Measurements from ENCODE around the gene ELAPOR1. TPM values are rescaled to one million over a fixed set of nuclear protein-coding genes. Genes with fewer than 3 reads are reported as not detected.
A peak's percentile ranks its signal among the peaks of the same experiment; 100 is the strongest.

Gene ELAPOR1
- total and polyA plus RNA-seq, 9 of the 15 experiments (the other 6 are each of a cell fraction or from before 2014, with no cell fraction given) = 0.07 to 1.2 (median 0.18) TPM

DNA sequence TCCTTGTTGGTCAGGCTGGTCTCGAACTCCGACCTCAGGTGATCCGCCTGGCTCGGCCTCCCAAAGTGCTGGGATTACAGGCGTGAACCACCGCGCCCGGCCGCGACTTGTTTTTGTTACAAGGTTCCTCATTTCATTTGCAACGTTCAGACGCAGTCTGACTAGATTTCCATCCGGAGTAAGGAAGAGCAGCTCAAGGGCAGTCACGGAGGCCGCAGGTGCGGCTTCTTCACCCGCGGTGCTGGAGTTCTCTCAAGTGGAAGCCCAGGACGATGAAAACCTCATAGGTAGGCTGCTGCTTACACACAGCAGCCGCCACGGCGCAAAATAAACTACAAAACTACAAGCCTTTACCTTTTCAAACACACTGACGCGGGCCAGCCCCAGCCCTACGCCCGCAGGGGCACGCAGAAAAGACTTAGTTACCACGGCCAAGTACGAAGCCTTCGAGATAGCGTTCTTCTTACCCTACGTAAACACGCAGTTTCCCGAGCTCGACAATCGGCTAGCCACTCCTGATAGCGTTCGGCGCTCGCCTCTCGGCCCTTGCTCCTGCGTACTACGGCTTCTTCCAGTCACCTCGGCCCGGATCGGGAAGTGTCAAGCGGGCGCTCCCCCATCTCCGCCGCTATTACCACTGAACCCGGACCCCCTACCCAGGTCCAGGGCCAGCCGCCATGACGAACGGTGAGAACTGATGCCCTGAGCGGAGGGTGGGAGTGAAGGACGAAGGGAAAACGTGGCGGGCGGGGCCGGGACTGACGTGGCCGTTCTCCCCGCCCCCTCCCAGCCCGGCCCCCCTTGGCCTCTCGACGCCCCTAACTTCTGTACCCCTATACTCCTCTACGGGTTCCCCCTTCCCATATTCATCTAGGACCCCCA, 23.5 kb upstream of the ELAPOR1 start, which contains the start of gene TMEM167B (continued):
- peak; percentile 46; the same call in 1 of the 2 replicates for TF ChIP-seq ZNF143 (CRISPR knock-in tag; IDR thresholded peaks at IDR 0.05)
- no peak for TF ChIP-seq XRCC4 (IDR thresholded peaks at IDR 0.05; ENCODE audit: extremely low read depth, insufficient read depth, insufficient read length)
- TF ChIP-seq ZKSCAN8 (CRISPR knock-in tag; IDR thresholded peaks at IDR 0.05) = no peak
- peak; percentile 62; the same call in 1 of the 2 replicates for TF ChIP-seq ARID1B (IDR thresholded peaks at IDR 0.05)
- TF ChIP-seq HSF4 (CRISPR knock-in tag; IDR thresholded peaks at IDR 0.05; ENCODE audit: borderline replicate concordance) = no peak
- peak; percentile 73; the same call in 1 of the 2 replicates for TF ChIP-seq PRMT5 (CRISPR knock-in tag; IDR thresholded peaks at IDR 0.05)
- TF ChIP-seq, protein P1, sequence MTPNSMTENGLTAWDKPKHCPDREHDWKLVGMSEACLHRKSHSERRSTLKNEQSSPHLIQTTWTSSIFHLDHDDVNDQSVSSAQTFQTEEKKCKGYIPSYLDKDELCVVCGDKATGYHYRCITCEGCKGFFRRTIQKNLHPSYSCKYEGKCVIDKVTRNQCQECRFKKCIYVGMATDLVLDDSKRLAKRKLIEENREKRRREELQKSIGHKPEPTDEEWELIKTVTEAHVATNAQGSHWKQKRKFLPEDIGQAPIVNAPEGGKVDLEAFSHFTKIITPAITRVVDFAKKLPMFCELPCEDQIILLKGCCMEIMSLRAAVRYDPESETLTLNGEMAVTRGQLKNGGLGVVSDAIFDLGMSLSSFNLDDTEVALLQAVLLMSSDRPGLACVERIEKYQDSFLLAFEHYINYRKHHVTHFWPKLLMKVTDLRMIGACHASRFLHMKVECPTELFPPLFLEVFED (CRISPR knock-in tag; conservative IDR thresholded peaks at IDR 0.05) = no peak
- peak; percentile 90 for TF ChIP-seq C11orf30 (IDR thresholded peaks at IDR 0.05; ENCODE audit: low read depth)
- no peak for TF ChIP-seq ETS2 (tag; IDR thresholded peaks at IDR 0.05; ENCODE audit: borderline replicate concordance, poor library complexity, severe bottlenecking)
- TF ChIP-seq TSC22D4 (tag; IDR thresholded peaks at IDR 0.05) = no peak
- no peak for TF ChIP-seq ZKSCAN3 (CRISPR knock-in tag; IDR thresholded peaks at IDR 0.05)
- peak in 1 of 2 experiments; percentile 94; a peak in 2 of 4 replicates for TF ChIP-seq HDAC1 (IDR thresholded peaks at IDR 0.05)
- peak; percentile 71 for TF ChIP-seq KLF13 (tag; IDR thresholded peaks at IDR 0.05; ENCODE audit: borderline replicate concordance, low read depth)
- peak; percentile 91 for TF ChIP-seq TAF9B (IDR thresholded peaks at IDR 0.05; ENCODE audit: partially characterized antibody)
- peak; percentile 88 for TF ChIP-seq CREB1 (IDR thresholded peaks at IDR 0.05)
- peak; percentile 95 for TF ChIP-seq CREB1 (CRISPR knock-in tag; IDR thresholded peaks at IDR 0.05)
- TF ChIP-seq PHF8 (IDR thresholded peaks at IDR 0.05; ENCODE audit: borderline replicate concordance, low read length) = peak; percentile 78; the same call in 1 of the 2 replicates
- no peak for TF ChIP-seq ZNF444 (CRISPR knock-in tag; IDR thresholded peaks at IDR 0.05)
- peak; percentile 90; the same call in 1 of the 2 replicates for TF ChIP-seq GTF2F1 (IDR thresholded peaks at IDR 0.05; ENCODE audit: low read depth, low read length)
- TF ChIP-seq, protein P2, sequence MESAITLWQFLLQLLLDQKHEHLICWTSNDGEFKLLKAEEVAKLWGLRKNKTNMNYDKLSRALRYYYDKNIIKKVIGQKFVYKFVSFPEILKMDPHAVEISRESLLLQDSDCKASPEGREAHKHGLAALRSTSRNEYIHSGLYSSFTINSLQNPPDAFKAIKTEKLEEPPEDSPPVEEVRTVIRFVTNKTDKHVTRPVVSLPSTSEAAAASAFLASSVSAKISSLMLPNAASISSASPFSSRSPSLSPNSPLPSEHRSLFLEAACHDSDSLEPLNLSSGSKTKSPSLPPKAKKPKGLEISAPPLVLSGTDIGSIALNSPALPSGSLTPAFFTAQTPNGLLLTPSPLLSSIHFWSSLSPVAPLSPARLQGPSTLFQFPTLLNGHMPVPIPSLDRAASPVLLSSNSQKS (CRISPR knock-in tag; IDR thresholded peaks at IDR 0.05) = no peak
- TF ChIP-seq, protein P3, sequence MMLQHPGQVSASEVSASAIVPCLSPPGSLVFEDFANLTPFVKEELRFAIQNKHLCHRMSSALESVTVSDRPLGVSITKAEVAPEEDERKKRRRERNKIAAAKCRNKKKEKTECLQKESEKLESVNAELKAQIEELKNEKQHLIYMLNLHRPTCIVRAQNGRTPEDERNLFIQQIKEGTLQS (IDR thresholded peaks at IDR 0.05) = peak; percentile 73
- TF ChIP-seq, protein P3 (CRISPR knock-in tag; conservative IDR thresholded peaks at IDR 0.05) = no peak; the same call in 1 of the 2 replicates
- peak; percentile 38 for TF ChIP-seq MAFK (IDR thresholded peaks at IDR 0.05; ENCODE audit: low read length)

Measured in K562 (cell line).